Caco-2 (cell line): ENCODE data around the gene HYAL3. TPM values are rescaled to one million over a fixed set of nuclear protein-coding genes. Genes with fewer than 3 reads are reported as not detected.
A peak's percentile ranks its signal among the peaks of the same experiment; 100 is the strongest.

Experiments used
- BruUV-seq: library from RNA; stranded (reverse); fragments of 400-500 nt; replicated peaks from 2 replicates; lab custom pipeline; 2021; lab: Mats Ljungman, UMichigan
- CTCF ChIA-PET: fragments of 300-600 bp; sonication (Branson Sonifier 250); formaldehyde crosslinking; loops from one replicate; lab custom pipeline; 2022; ENCODE audit warnings: antibody characterized with exemption; lab: Charles Lee
- POLR2A ChIA-PET: fragments of 300-600 bp; sonication (Branson Sonifier 250); formaldehyde crosslinking; loops from one replicate; lab custom pipeline; 2022; ENCODE audit warnings: antibody characterized with exemption; lab: Charles Lee
- DNase-seq, 2 experiments: peaks; one replicate each; pipeline versions ENCODE4 v3.0.0 to v3.0.0-alpha.2; 2020 to 2022
- H3K27me3 ChIP-seq: replicated peaks from 2 replicates; pipeline ENCODE4 v1.6.0; 2011; ENCODE audit warnings: low read length; ENCODE audit not compliant: control insufficient read depth, insufficient read depth
- H3K36me3 ChIP-seq: 2 replicates; pipeline ENCODE4 v1.5.1; 2011; ENCODE audit warnings: low read length; ENCODE audit not compliant: control insufficient read depth, insufficient read depth
- H3K4me1 ChIP-seq: fragments of 250-450 bp; sonication (Bioruptor Pico); 2 replicates; pipeline ENCODE4 v1.5.1; 2020; ENCODE audit warnings: mild to moderate bottlenecking
- H3K4me3 ChIP-seq: 2 replicates; pipeline ENCODE4 v1.5.1; 2011; ENCODE audit warnings: low read depth, mild to moderate bottlenecking, control low read depth, low read length
- H3K9me3 ChIP-seq: fragments of 250-450 bp; sonication (Bioruptor Pico); 2 replicates; pipeline ENCODE4 v1.5.1; 2020; ENCODE audit warnings: mild to moderate bottlenecking, moderate library complexity
- H3K27ac Mint-ChIP-seq: one replicate; pipeline ENCODE4 v1.8.0; 2022; ENCODE audit warnings: mixed read lengths; ENCODE audit not compliant: unreplicated experiment
- H3K27me3 Mint-ChIP-seq: one replicate; pipeline ENCODE4 v1.8.0; 2022; ENCODE audit warnings: mixed read lengths; ENCODE audit not compliant: insufficient read depth, unreplicated experiment
- H3K36me3 Mint-ChIP-seq: one replicate; pipeline ENCODE4 v1.8.0; 2022; ENCODE audit warnings: mild to moderate bottlenecking, mixed read lengths; ENCODE audit not compliant: insufficient read depth, unreplicated experiment
- H3K4me1 Mint-ChIP-seq: one replicate; pipeline ENCODE4 v1.8.0; 2022; ENCODE audit warnings: low read depth, mixed read lengths; ENCODE audit not compliant: unreplicated experiment
- H3K4me3 Mint-ChIP-seq: one replicate; pipeline ENCODE4 v1.8.0; 2022; ENCODE audit warnings: mild to moderate bottlenecking, moderate library complexity, mixed read lengths; ENCODE audit not compliant: unreplicated experiment
- H3K9me3 Mint-ChIP-seq: one replicate; pipeline ENCODE4 v1.8.0; 2022; ENCODE audit warnings: mixed read lengths; ENCODE audit not compliant: unreplicated experiment
- intact Hi-C: fragments of 100-400 bp; cut with micrococcal nuclease; formaldehyde crosslinking; loops from one replicate; pipeline ENCODE4 v1.10.0; 2022; ENCODE audit not compliant: unreplicated experiment
- total RNA-seq: library from RNA; stranded (reverse); gene quantifications from 2 replicates; pipeline ENCODE4 v1.2.3, GENCODE V29; 2022
- TF ChIP-seq, protein P1 (sequence below), 2 experiments: fragments of 200-600 bp in 1 of 2; IDR thresholded peaks; 1 replicate in 1 of 2; 2 replicates in 1 of 2; pipeline versions ENCODE4 v1.5.1 to v1.8.0; 2011 to 2022; ENCODE audit warnings: antibody characterized with exemption in 1 of 2, control low read depth in 1 of 2, inconsistent platforms in 1 of 2, low read depth in 1 of 2, low read length in 1 of 2, mild to moderate bottlenecking in 1 of 2, moderate library complexity in 1 of 2; ENCODE audit not compliant: insufficient read depth in 1 of 2, severe bottlenecking in 1 of 2, unreplicated experiment in 1 of 2

The HYAL3 gene
- total RNA-seq, 1 experiment from 2014 or later: 5.2 TPM

DNA sequence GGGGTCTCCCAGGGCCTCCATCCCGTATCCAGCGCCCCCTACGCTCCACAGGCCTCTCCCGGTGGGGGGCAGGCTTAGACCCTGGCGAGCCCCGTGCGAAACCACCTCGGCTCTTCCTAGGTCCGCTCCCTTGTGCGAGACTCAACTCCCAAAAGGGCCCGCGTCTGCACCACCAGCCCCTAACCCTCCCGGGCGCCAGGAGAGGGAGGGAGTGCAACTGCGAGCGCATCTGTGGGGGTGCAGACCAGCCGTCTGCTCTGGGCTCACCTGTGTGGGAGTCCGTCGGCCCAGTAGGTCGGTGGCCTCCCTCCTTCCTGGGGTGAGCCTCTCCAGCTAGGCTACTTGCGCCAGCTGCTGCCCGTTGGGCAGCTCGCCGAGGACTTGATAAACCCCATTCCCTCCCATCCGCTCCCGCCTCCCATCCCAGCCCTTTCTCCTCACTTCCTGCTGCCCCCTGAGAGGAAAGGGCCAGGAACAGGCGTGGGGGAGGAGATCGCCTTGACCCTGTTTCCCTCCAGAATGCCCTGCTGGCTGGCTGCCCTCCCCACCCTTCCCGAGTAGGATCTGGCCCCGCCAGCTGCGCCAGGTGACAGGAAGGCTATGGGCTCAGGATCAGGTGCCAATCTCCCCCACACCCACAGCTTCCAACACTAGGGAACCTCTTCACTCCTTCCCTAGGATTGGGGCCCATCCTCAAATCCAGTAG is 23.3 kb upstream of the HYAL3 start, which contains the start of gene HYAL2:
HYAL2 (minus strand) TSS at position 360 of the 706 bp plus-strand sequence. CDS start 2,256 bp downstream, outside the sequence.
- intact Hi-C loops: no loop called here
- Mint-ChIP-seq H3K4me3 (peak within 1 kb of the TSS; percentile 81), H3K9me3 (no peaks in the 10 kb centered on the region), H3K4me1 (no peaks in the 10 kb centered on the region), H3K36me3 (peaks cover 40% of the 10 kb centered on the region), H3K27ac (peak within 1 kb of the TSS; percentile 96), H3K27me3 (no peaks in the 10 kb centered on the region)
- ChIA-PET CTCF (interaction anchor here (1.4 to 2.3 kb wide), 2 partner anchors 14 to 15 kb away, joined by 11 to 27 read pairs; no protein-coding TSS in a partner anchor), POLR2A (interaction anchor here (1.4 kb wide), 1 partner anchor 23 kb away, joined by 12 read pairs; the partner anchor contains the start of genes HYAL3 and NAA80)
- no TSS peak for BruUV-seq
- Histone ChIP-seq H3K4me3 (peak within 1 kb of the TSS; percentile 58), H3K36me3 (peaks cover 4% of the 10 kb centered on the region), H3K4me1 (peaks cover 22% of the 10 kb centered on the region), H3K9me3 (no peaks in the 10 kb centered on the region), H3K27me3 (no peaks in the 10 kb centered on the region)
- DNase-seq: no peak
- TF ChIP-seq, protein P1, sequence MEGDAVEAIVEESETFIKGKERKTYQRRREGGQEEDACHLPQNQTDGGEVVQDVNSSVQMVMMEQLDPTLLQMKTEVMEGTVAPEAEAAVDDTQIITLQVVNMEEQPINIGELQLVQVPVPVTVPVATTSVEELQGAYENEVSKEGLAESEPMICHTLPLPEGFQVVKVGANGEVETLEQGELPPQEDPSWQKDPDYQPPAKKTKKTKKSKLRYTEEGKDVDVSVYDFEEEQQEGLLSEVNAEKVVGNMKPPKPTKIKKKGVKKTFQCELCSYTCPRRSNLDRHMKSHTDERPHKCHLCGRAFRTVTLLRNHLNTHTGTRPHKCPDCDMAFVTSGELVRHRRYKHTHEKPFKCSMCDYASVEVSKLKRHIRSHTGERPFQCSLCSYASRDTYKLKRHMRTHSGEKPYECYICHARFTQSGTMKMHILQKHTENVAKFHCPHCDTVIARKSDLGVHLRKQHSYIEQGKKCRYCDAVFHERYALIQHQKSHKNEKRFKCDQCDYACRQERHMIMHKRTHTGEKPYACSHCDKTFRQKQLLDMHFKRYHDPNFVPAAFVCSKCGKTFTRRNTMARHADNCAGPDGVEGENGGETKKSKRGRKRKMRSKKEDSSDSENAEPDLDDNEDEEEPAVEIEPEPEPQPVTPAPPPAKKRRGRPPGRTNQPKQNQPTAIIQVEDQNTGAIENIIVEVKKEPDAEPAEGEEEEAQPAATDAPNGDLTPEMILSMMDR (IDR thresholded peaks at IDR 0.05; ENCODE audit: insufficient read depth in 1 of 2, low read depth in 1 of 2, low read length in 1 of 2, severe bottlenecking in 1 of 2, unreplicated experiment in 1 of 2): no peak

DNA sequence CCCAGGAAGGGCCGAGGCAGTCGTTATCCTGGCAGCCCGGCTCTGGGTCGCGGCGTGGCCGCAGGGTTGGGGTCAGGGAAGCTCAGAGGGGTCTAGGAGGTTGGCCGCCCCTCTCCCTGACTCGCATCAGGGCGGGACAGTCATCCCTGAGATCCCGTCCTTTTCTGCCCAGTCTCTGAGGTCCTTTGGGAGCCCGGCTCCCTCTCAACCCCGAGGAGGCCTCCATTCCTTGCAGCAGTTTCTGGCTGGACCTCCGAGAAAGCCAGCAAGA is 22.8 kb upstream of the HYAL3 start:
- intact Hi-C loops: no loop called here
- BruUV-seq: TSS peak; percentile 62
- H3K4me1 ChIP-seq: peaks cover 27% of the 10 kb centered on the region
- peaks cover 4% of the 10 kb centered on the region for H3K36me3 ChIP-seq
- Mint-ChIP-seq H3K27ac (peak overlapping the region; percentile 96), H3K4me3 (peak overlapping the region; percentile 81), H3K36me3 (peaks cover 40% of the 10 kb centered on the region), H3K9me3 (no peaks in the 10 kb centered on the region), H3K4me1 (peaks cover under 1% of the 10 kb centered on the region), H3K27me3 (no peaks in the 10 kb centered on the region)
- peak overlapping the region; percentile 58 for H3K4me3 ChIP-seq
- H3K27me3 ChIP-seq: no peaks in the 10 kb centered on the region
- CTCF ChIA-PET: interaction anchor here (1.0 to 1.4 kb wide), 2 partner anchors 15 to 23 kb away, joined by 8 to 27 read pairs; partner anchors contain the start of genes HYAL3 and NAA80
- TF ChIP-seq, protein P1 (IDR thresholded peaks at IDR 0.05; ENCODE audit: insufficient read depth in 1 of 2, low read depth in 1 of 2, low read length in 1 of 2, severe bottlenecking in 1 of 2, unreplicated experiment in 1 of 2): no peak
- POLR2A ChIA-PET: interaction anchor here (0.6 to 1.4 kb wide), 2 partner anchors 23 to 536 kb away, joined by 4 to 12 read pairs; partner anchors contain the start of genes HYAL3 and NAA80
- no peaks in the 10 kb centered on the region for H3K9me3 ChIP-seq
- no peak for DNase-seq

DNA sequence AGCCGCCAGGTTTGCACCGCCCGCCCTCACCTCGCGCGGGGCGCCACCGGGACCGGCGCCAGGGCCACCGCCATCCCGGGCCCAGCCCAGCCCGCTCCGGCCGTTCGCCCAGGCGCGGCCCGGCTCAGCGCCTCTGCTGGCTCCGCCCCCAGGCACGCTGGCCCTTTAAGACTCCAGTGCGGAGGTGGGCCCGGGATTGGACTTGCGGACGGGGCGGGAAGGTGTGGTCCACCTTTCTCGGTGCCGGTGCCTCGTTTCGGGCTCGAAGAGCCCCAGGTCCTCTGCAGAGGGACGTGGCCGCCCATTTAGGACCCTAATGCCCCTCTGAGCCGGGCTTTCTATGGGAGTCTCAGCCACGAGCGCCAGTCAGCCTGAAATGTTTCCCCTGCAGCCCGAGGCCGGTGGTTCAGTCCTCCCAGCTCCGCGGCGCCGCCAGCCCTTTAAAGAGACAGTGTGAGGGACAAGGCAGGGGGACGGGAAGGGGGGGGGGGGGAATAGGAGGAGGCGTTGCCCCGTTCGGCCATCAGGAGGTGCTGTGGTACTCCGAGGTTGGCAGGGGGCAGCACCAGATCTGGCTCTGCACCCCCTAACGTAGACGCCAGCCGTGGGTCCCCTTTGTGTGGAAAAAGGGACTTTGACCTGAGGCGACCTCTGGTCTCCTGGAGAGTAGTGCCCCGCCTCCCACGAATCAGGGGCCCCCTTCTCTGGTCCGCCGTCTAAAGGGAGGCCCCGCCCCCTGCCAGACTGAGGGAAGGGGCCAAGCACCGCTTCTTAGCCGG is 22.3 kb upstream of the HYAL3 start:
- peak overlapping the region; percentile 81 for H3K4me3 Mint-ChIP-seq
- peaks cover 37% of the 10 kb centered on the region for H3K36me3 Mint-ChIP-seq
- Histone ChIP-seq H3K4me1 (peaks cover 33% of the 10 kb centered on the region), H3K27me3 (no peaks in the 10 kb centered on the region), H3K4me3 (peak overlapping the region; percentile 58), H3K9me3 (no peaks in the 10 kb centered on the region), H3K36me3 (peaks cover 4% of the 10 kb centered on the region)
- H3K27ac Mint-ChIP-seq: peak overlapping the region; percentile 96
- H3K4me1 Mint-ChIP-seq: peaks cover 6% of the 10 kb centered on the region
- ChIA-PET CTCF (interaction anchor here (0.5 to 1.4 kb wide), 12 partner anchors 10 to 1720 kb away, joined by 3 to 27 read pairs (median 5); partner anchors contain the start of genes CYB561D2, GNAI2, HYAL3 and NAA80), POLR2A (interaction anchor here (0.6 to 1.4 kb wide), 4 partner anchors 16 to 536 kb away, joined by 4 to 12 read pairs (median 8); partner anchors contain the start of genes HYAL3 and NAA80)
- TF ChIP-seq, protein P1 (IDR thresholded peaks at IDR 0.05; ENCODE audit: insufficient read depth in 1 of 2, low read depth in 1 of 2, low read length in 1 of 2, severe bottlenecking in 1 of 2, unreplicated experiment in 1 of 2): peak; percentile 67 to 68
- H3K27me3 Mint-ChIP-seq: no peaks in the 10 kb centered on the region
- intact Hi-C loops: loop anchor here (1.0 kb wide), 1 partner anchor 22 kb away; the partner anchor contains the start of genes HYAL3 and NAA80
- DNase-seq: peak; percentile 92 to 94
- no TSS peak for BruUV-seq
- no peaks in the 10 kb centered on the region for H3K9me3 Mint-ChIP-seq
